Kidney (tissue), 14 donors: ENCODE data around the gene S100A14. TPM values are rescaled to one million over a fixed set of nuclear protein-coding genes. Genes with fewer than 3 reads are reported as not detected.

ENCODE experiments used
- DNase-seq, 5 donors: peaks; one replicate each; pipeline ENCODE4 v3.0.0-alpha.2; 2013 to 2020
- FAIRE-seq: peaks from 2 replicates; lab custom pipeline; 2012; peaks lifted over from hg19 to GRCh38; lab: Jason Lieb, UNC
- H3K27ac ChIP-seq, 2 donors: one replicate each; pipeline ENCODE4 v1.7.0; 2013; ENCODE audit warnings: low read depth in 2 of 2, low read length in 2 of 2, inconsistent platforms in 1 of 2
- H3K27me3 ChIP-seq: one replicate; pipeline ENCODE4 v1.7.1; 2013; ENCODE audit warnings: low read length, inconsistent platforms; ENCODE audit not compliant: control insufficient read depth, insufficient read depth
- H3K36me3 ChIP-seq, 3 donors: one replicate each; pipeline versions ENCODE4 v1.7.0 to v1.7.1; 2013; ENCODE audit warnings: low read length in 3 of 3, control low read depth in 1 of 3, inconsistent platforms in 1 of 3; ENCODE audit not compliant: insufficient read depth in 3 of 3, control insufficient read depth in 2 of 3
- H3K4me1 ChIP-seq, 3 donors: one replicate each; pipeline versions ENCODE4 v1.7.0 to v1.7.1; 2013; ENCODE audit warnings: low read length in 3 of 3, inconsistent platforms in 1 of 3, low read depth in 1 of 3; ENCODE audit not compliant: control insufficient read depth in 2 of 3, insufficient read depth in 2 of 3
- H3K4me3 ChIP-seq, 3 donors: one replicate each; pipeline versions ENCODE4 v1.7.0 to v1.8.1; 2013; ENCODE audit warnings: low read length in 3 of 3, control low read depth in 1 of 3, inconsistent platforms in 1 of 3
- H3K9ac ChIP-seq, 3 donors: one replicate each; pipeline versions ENCODE4 v1.7.0 to v1.7.1; 2013; ENCODE audit warnings: low read length in 3 of 3, control low read depth in 1 of 3, inconsistent platforms in 1 of 3
- H3K9me3 ChIP-seq, 3 donors: one replicate each; pipeline versions ENCODE4 v1.7.0 to v1.7.1; 2013; ENCODE audit warnings: low read length in 3 of 3, control low read depth in 1 of 3, inconsistent platforms in 1 of 3; ENCODE audit not compliant: control insufficient read depth in 2 of 3, insufficient read depth in 1 of 3
- intact Hi-C: fragments of 100-400 bp; cut with DNase I; formaldehyde crosslinking; loops from one replicate; pipeline ENCODE4 v1.11.1; 2022
- polyA plus RNA-seq: library from polyadenylated mRNA; stranded (reverse); fragments of 350-450 nt; fragmentation: Illumina TruSeq; extraction: RNeasy Lipid Tissue Mini Kit (QIAGEN cat#74804); gene quantifications from one replicate; pipeline ENCODE4 v1.2.3, GENCODE V29; 2014; ENCODE audit warnings: low read depth, low replicate concordance; ENCODE audit not compliant: insufficient read depth
- total RNA-seq: library from RNA; stranded (reverse); fragmentation: NEBNext Ultra II Directional; extraction: Animal tissue kit (Norgen Biotek cat#: 25700); gene quantifications from one replicate; pipeline ENCODE4 v1.2.1, GENCODE V29; 2021
- TF ChIP-seq, protein P1 (sequence below): IDR thresholded peaks from 3 replicates; pipeline ENCODE4 v1.5.1; 2012; ENCODE audit warnings: mild to moderate bottlenecking, moderate library complexity, borderline replicate concordance; ENCODE audit not compliant: insufficient read depth; ENCODE audit errors: extremely low read depth
- donor health status: control.
- donor health status: control.
- donor health status: control.
- donor health status: control.
- donor health status: control.
- donor health status: DM: yes; HTN: yes; CAD: no.
- donor health status: Normal renal cell carcinoma (clear cell type).

Gene S100A14
- total and polyA plus RNA-seq, 2 donors from 2014 or later, result 35.6 to 75.9 TPM

DNA sequence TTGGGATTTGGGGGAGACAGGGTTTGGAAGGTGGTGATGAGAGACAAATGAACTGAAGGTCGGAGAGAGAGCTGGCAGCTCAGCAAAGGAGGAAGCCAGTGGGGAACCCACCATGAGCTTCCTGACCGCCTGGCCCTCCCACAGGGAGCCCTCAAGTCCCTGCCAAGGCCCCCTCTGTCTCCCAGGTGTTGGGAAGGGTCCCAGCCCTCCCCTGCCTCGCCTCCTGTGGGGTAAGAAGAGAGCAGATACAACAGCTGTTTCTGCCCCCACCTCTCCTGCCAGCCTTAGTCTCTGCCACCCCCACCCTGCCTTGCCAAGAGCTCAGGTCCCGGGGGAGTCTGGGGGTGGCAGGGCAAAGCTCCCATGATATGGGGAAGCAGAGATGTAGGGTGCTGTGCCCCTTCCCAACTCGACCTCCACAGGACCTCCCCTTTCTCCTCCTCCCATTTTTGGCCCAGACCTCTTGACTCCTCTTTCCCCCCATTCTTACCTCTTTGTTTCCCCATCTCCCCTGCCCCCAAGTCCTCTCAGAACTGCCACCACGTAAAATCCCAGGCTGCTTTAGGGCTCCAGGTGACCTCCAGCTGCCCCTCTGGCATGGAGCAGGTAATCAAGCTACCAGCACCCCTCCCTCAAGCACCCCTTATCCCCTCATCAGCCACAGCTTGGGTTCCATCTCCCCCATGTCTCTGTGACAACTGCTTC is 12.7 kb upstream of the S100A14 start:
- FAIRE-seq (no peak), DNase-seq (peak in 1 of 5 donors; percentile 64)
- Histone ChIP-seq H3K27me3 (no peaks in the 10 kb centered on the region), H3K9ac (no peak overlapping the region), H3K4me3 (peak overlapping the region in 1 of 3 donors; percentile 40), H3K27ac (no peak overlapping the region), H3K36me3 (peaks cover 0 to 4% (median 0%) of the 10 kb centered on the region in 3 donors), H3K9me3 (no peaks in the 10 kb centered on the region), H3K4me1 (peaks cover 0 to 37% (median 25%) of the 10 kb centered on the region in 3 donors)
- TF ChIP-seq, protein P1, sequence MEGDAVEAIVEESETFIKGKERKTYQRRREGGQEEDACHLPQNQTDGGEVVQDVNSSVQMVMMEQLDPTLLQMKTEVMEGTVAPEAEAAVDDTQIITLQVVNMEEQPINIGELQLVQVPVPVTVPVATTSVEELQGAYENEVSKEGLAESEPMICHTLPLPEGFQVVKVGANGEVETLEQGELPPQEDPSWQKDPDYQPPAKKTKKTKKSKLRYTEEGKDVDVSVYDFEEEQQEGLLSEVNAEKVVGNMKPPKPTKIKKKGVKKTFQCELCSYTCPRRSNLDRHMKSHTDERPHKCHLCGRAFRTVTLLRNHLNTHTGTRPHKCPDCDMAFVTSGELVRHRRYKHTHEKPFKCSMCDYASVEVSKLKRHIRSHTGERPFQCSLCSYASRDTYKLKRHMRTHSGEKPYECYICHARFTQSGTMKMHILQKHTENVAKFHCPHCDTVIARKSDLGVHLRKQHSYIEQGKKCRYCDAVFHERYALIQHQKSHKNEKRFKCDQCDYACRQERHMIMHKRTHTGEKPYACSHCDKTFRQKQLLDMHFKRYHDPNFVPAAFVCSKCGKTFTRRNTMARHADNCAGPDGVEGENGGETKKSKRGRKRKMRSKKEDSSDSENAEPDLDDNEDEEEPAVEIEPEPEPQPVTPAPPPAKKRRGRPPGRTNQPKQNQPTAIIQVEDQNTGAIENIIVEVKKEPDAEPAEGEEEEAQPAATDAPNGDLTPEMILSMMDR, result no peak
- intact Hi-C loops, result no loop called here

DNA sequence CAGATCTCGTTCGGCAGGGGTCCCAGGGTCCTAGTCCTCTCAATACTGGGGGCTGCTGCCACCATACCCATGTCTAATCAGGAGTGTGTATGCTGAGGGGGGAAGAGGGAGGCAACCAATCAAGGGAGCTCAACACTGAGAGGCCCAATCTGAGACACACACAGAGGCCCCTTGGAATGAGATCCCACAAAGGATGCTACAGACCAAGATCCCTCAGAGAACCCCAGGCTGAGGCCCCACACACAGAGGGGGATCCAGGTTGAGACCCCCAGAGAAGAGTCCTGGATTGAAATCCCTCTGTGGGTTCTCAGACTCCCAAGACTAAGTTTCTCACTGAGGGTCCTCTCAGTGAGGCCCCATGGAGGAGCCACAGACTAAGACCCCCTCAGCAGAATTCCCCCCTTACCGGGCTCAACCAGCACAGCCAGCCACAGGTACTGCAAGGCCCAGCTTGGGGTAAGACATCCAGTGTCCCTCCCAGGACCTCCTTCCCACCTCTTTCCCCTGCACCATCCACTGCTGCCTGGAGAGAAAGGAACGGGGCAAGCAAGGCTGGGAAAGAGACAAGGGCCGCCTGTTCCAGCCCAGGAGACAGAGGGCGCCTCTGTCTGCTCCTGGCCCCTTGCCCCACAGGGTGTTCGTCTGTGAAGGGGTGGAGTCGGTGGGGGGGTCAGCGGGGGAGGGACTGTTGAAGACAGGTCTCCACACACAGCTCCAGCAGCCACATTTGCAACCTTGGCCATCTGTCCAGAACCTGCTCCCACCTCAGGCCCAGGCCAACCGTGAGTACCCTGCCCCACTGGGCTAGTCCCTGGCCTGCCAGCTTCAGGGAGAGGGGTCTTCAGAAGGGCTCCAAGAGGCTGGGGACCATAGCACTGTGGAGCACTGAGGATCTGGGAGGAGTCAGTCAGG is 11.8 kb upstream of the S100A14 start, which contains the start of gene S100A1:
Gene S100A1, plus strand, starts transcription at position 720 of the 912 bp plus-strand sequence. CDS start 2,088 bp downstream, outside the sequence.
- Histone ChIP-seq H3K4me1 (peaks cover 0 to 37% (median 21%) of the 10 kb centered on the region in 3 donors), H3K9ac (peak within 1 kb of the TSS; percentile 49 to 91 (median 71)), H3K36me3 (peaks cover 0 to 4% (median 0%) of the 10 kb centered on the region in 3 donors), H3K4me3 (peak within 1 kb of the TSS; percentile 63 to 84 (median 68)), H3K9me3 (no peaks in the 10 kb centered on the region), H3K27ac (peak within 1 kb of the TSS; percentile 89), H3K27me3 (no peaks in the 10 kb centered on the region)
- intact Hi-C loops, result no loop called here
- TF ChIP-seq, protein P1, result peak; percentile 4
- FAIRE-seq (no peak), DNase-seq (peak in 2 of 5 donors; percentile 78 to 79)

DNA sequence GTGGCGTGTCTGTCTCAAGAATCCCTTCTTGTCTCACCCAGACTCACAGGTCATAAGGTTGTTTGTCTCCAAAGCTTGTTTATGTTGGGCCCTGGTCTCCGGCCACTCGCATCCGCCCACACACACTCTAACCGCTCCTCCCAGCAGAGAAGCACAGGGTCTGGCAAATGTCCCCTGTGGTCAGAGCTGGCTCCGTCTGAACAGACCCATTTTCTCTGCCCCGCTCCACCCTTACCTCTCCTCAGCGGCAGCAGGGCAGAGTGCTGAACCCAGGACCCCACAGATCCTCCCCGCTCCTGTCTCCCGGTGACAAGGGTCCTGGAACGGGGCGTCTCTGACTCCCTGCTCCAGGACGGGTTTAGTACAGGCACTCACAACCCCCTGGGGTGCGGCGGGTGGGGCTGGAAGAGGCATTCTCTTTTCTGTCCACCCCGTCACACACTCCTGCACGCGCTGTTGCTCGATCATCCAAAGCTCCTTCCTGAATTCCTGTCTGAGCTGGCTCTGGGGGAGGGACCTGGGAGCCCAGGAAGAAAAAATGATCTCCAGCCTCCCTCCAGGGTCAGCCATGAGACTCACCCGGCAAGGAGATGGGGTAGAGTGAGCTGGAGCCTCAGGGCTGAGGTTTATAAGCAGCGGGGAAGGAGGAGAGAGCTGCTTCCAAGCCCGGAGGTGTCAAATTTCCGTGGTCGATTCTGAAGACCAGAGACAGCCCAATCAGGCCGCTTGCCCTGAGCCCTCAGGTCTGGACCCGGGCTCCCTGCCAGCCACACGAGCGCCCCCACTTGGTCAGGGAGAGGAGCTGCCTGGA is 11.0 kb upstream of the S100A14 start, which contains the start of gene S100A13:
Gene S100A13, minus strand, starts transcription at position 602 of the 811 bp plus-strand sequence. CDS start 1,033 bp downstream, outside the sequence.
- Histone ChIP-seq H3K9ac (peak within 1 kb of the TSS; percentile 49 to 91 (median 71)), H3K9me3 (no peaks in the 10 kb centered on the region), H3K27ac (peak within 1 kb of the TSS; percentile 89), H3K4me3 (peak within 1 kb of the TSS; percentile 63 to 84 (median 68)), H3K27me3 (no peaks in the 10 kb centered on the region), H3K4me1 (peaks cover 0 to 37% (median 21%) of the 10 kb centered on the region in 3 donors), H3K36me3 (peaks cover 0 to 4% (median 0%) of the 10 kb centered on the region in 3 donors)
- intact Hi-C loops, result no loop called here
- FAIRE-seq (no peak), DNase-seq (peak; percentile 94 to 96 (median 95))
- TF ChIP-seq, protein P1, result peak; percentile 40
